Measurements from ENCODE around the gene NPPB.
A peak's percentile ranks its signal among the peaks of the same experiment; 100 is the strongest.
"Not testable (repeated sequence)": the region's sequence is repeated elsewhere in the genome, so short reads cannot be mapped to it uniquely, and the experiment has no call there.

NPPB gene

DNA sequence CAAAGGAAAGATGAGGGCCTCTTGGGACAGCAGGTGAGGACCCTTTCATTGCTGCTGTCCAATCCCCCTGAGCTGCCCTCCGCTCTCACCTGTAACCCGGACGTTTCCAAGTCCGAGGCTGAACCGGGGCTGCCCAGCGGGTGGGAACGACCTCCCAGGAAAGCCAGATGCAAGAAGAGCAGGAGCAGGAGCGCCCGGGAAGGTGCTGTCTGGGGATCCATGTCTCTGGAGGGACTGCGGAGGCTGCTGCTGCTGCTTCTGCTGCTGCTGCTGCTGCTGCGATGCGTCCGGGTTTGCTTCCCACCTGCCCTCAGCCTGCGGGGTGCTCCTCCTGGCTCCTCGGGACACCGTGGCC, at the start of gene NPPB:
TSS of gene NPPB (minus strand) at position 333 of the 355 bp plus-strand sequence. CDS start at position 221, 112 bp downstream.
- DNase-seq (ENCODE audit: low read depth) = no peak

DNA sequence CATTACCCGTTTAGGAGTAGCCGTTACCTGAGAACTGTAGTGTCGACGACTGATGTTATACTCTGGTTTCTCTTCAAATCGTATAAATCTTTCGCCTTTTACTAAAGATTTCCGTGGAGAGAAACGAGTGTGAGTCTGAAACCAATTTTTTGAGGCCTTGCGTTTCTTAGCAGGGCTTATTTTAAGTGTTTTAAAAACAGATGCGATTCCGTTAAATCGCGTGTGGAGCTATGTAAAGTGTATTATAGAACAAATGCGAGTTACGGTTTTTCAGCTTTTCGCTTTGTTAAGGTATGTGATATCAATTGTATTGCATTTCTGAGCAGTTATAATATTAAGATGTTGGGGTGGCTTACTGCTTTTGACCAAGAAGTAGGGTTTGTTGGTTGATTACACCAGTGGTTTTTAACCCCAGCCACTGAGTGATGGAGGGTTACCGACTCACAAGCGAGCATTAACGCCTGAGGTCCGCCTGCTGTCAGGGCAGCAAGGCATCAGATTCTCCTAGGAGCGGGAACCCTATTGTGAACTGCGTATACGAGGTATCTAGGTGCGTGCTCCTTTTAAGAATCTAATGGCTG, 49.4 kb upstream of the NPPB start:
- DNase-seq (ENCODE audit: low read depth) = peak; percentile 39

GRCh38 chr1:11907275-11908094, 48.7 kb upstream of the NPPB start:
- peak; percentile 53 for DNase-seq (ENCODE audit: low read depth)

- DNase-seq (ENCODE audit: low read depth) = no peak
Measured at GRCh38 chr1:11906870-11907269, 48.1 kb upstream of the NPPB start.

- no peak for DNase-seq (ENCODE audit: low read depth)
Measured at GRCh38 chr1:11904978-11905377, 46.2 kb upstream of the NPPB start.

DNA sequence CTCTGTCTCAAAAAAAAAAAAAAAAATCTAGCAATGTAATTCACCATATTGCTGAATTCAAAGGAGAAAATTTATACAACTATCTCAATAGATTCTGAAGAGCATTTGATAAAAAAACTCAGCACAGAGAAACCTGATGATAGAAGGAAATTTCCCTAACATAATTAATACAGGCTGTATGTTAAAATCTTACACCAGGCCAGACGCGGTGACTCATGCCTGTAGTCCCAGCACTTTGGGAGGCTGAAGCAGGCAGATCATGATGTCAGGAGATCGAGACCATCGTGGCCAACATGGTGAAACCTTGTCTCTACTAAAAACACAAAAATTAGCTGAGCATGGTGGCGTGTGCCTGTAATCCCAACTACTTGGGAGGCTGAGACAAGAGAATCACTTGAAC, 45.4 kb upstream of the NPPB start:
- DNase-seq (ENCODE audit: low read depth) = not testable (repeated sequence)

DNA sequence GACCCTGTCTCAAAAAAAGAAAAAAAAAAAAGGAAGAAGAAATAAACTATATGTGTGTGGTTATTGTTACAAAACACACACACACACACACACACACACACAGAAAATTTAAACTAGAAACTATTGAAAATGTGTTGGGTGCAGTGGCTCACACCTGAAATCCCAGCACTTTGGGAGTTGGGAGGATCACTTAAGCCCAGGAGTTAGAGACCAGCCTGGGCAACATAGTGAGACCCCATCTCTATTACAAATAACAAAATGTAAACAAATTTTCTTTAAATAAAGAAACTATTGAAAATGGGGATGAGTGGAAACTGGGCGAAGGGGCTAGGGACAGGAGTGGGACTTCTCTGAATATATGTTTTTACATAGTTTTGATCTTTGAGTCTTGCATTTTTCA, 44.5 kb upstream of the NPPB start:
- DNase-seq (ENCODE audit: low read depth) = no peak

DNA sequence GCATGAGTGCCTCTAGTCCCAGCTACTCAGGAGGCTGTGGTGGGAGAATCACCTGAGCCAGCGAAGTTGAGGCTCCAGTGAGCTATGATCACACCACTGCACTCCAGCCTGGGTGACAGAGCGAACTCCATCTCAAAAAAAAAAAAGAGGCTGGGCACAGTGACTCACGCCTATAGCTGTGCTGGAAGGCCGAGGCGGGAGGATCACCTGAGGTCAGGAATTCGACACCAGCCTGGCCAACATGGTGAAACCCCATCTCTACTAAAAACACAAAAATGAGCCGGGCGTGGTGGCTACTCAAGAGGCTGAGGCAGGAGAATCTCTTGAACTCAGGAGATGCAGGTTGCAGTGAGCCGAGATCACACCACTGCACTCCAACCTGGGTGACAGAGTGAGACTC, 42.7 kb upstream of the NPPB start:
- DNase-seq (ENCODE audit: low read depth) = not testable (repeated sequence)

DNA sequence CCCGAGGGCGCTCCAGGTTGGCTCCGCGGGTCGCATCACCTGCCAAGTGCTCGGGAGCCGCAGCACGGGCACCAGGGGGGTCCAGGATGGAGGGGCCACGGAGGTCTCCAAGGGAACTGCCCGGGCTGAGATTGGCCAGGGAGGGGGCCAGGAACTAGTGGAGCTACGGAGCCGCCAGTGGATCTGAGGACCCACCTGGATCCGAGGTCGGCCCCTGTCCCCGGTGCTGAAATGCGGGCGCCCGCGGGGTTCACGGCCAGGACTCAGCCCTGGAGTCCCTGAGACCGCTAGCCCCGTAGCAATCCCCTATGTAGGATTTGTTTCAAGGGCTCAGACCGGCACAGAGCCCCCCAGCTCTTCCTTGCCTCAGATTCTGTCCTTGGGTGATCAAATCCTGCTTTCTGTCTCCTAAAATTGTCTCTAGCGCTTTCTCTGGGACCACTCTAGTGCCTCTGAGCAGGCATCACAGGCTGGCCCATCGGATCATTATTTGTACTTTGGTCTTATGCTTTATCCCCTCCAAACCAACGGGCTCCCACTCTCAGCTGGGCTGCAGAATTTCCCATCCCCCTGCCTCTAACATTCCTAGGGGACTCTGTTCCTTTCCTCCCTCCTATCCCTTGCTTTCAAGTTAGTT, 40.2 kb upstream of the NPPB start:
- no peak for DNase-seq (ENCODE audit: low read depth)

GRCh38 chr1:11898086-11898785, 39.5 kb upstream of the NPPB start:
- no peak for DNase-seq (ENCODE audit: low read depth)

DNA sequence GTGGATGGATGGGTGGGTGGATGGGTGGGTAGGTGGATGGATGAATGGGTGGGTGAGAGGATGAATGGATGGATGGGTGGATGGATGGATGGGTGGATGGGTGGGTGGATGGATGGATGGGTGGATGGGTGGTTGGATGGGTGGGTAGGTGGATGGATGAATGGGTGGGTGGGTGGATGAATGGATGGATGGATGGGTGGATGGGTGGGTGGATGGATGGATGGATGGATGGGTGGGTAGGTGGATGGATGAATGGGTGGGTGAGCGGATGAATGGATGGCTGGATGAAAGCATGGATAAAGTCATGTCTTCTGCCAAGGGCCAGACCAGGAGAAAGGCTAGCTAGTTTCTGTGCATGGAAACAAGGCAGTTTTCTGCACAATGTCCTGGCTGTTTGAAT, 35.8 kb upstream of the NPPB start:
- not testable (repeated sequence) for DNase-seq (ENCODE audit: low read depth)

DNA sequence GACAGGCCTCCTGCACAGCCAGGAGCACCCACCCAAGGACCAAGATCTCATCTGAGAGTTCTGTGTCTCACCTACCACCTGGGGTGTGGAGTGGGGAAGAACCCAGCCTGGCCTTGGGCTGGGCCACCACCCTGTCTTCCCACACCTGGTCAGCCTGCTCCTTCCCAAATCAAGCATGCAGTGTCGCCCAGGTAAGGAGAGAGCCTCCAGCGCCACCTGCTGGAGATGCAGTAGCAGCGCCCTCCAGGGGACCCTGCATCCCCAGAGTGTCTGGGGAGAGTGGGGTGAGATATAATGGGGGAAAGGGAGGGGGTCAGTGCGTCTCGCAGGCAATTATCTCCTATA, 35.1 kb upstream of the NPPB start:
- DNase-seq (ENCODE audit: low read depth) = peak; percentile 40

DNA sequence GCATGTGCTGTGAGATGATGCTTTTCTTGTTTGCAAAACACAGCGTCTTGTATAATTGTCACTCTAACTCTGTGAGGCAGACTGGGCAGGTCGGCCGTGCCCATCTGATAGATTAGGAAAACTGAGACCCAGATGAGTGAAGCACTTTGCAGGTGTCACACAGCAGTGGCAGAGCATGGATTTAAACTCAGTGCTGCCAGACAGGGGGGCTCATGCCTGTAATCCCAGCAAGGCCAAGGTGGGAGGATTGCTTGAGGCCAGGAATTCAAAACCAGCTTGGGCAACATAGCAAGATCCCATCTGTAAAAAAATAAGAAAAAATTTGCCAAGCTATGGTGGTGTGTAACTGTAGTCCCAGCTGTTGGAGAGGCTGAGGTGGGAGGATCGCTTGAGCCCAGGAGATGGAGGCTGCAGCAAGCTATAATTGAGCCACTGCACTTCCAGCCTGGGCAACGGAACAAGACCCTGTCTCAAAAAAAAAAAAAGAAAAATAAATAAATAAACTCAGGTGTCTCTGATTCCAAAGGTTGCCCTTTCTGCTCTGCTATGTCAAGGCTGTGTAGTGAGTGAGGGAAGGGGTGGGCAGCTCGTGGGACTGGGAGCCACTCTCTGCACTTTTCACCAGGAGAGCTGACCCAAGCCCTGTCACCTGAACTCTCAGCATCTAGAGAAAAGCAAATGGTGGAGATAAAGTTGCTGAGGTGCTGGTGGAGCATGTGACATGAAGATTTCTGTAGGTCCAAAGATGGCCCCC, 32.9 kb upstream of the NPPB start:
- DNase-seq (ENCODE audit: low read depth) = no peak

- no peak for DNase-seq (ENCODE audit: low read depth)
Measured at GRCh38 chr1:11888877-11889208, 30.1 kb upstream of the NPPB start.

GRCh38 chr1:11888206-11888876, 29.6 kb upstream of the NPPB start:
- DNase-seq (ENCODE audit: low read depth) = no peak

- DNase-seq (ENCODE audit: low read depth) = no peak
Measured at GRCh38 chr1:11887666-11888007, 28.9 kb upstream of the NPPB start.

- DNase-seq (ENCODE audit: low read depth) = no peak
Measured at GRCh38 chr1:11886986-11887665, 28.4 kb upstream of the NPPB start.

DNA sequence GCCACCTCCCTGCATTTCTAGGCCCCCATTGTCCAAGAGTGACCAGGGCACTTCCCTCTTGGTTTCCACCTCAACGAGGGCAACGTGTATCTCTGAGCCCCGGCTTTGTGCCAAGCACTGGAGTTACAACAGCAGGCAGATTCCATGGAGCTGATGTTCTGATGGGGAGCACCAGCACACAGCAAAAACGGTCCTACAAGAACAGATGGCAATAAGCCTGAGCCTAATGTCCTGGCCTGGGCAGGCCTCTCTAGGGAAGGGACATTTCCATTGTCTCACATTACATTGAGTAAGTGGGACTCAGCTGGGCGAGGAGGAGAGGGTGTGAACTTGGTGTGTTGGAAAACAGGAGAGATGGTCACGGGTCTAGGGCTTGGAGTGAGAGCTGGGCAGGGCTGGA, 27.2 kb upstream of the NPPB start:
- no peak for DNase-seq (ENCODE audit: low read depth)

GRCh38 chr1:11882814-11883538, 24.2 kb upstream of the NPPB start:
- DNase-seq (ENCODE audit: low read depth) = no peak

DNA sequence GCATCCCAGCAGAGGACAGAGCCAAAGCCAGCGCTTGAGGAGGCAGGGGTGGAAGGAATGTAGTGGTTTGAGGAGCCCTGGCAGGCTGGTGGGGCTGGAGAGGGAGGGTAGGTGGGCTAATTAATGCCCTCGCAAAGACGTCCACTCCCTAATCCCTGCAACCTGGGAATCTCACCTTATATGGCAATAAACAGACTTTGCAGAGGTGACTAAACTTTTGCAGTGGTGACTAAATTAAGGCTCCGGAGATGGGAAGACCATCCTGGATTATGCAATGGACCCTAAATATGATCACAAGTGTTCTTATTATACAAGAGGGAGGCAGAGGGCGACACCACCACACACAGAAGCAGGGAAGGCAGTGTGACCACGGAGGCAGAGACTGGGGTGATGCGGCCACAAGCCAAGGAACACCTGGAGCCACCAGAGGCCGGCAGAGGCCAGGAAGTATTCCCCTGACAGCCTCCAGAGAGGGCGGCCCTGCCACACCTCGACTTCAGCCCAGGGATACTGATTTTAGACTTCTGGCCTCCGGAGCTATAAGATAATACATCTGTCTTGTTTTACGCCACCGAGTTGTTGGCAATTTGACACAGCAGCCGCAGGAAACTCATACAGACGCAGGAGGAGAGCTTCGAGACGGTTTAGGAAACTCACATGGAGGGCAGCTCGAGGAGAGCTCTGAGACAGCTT, 23.1 kb upstream of the NPPB start:
- DNase-seq (ENCODE audit: low read depth) = no peak
